Left lobe of liver (tissue), 2 donors: ENCODE measurements around the gene GRIP1. TPM values are rescaled to one million over a fixed set of nuclear protein-coding genes. Genes with fewer than 3 reads are reported as not detected.

ENCODE experiments used
- ATAC-seq: fragments of 200-7000 bp; cut with Tn5 transposase; one replicate; pipeline ENCODE4 v1.9.1; 2020; ENCODE audit warnings: mild to moderate bottlenecking, moderate library complexity
- DNase-seq: peaks from one replicate; pipeline ENCODE4 v3.0.0-alpha.2; 2020; ENCODE audit warnings: low spot score
- total RNA-seq: library from RNA; stranded (reverse); gene quantifications from one replicate; pipeline ENCODE4 v1.2.1, GENCODE V29; 2021
- donor health status: DM: no; HTN: no; CAD: no; lungs with moderate emphysema.
- donor health status: DM: no; HTN: yes; CAD: no.

GRIP1 gene
- total RNA-seq, 1 donor from 2014 or later: 0.13 TPM

DNA sequence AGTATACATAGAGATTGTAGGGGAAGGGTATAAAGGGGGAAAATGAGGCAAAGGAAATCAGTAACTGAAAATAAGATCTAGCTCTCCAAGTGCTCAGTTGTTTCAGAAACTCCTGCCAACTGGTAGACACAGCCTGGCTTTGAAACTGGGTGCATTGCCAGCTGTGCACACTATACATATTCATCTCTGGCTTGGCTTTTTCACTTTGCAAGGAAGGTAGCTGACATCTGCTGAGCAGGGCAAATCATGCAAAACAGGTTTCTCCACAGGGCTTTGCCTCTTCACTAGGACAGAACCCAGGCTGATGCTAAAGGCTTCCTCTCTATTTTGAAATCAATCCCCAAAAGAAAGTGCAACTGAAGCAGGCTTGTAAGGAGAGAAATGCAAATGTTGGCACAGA lies 275.1 kb downstream of the GRIP1 start:
- ATAC-seq (no peak), DNase-seq (no peak)

GRCh38 chr12:66399911-66400306 lies 279.0 kb downstream of the GRIP1 start:
- ATAC-seq (no peak), DNase-seq (no peak)

DNA sequence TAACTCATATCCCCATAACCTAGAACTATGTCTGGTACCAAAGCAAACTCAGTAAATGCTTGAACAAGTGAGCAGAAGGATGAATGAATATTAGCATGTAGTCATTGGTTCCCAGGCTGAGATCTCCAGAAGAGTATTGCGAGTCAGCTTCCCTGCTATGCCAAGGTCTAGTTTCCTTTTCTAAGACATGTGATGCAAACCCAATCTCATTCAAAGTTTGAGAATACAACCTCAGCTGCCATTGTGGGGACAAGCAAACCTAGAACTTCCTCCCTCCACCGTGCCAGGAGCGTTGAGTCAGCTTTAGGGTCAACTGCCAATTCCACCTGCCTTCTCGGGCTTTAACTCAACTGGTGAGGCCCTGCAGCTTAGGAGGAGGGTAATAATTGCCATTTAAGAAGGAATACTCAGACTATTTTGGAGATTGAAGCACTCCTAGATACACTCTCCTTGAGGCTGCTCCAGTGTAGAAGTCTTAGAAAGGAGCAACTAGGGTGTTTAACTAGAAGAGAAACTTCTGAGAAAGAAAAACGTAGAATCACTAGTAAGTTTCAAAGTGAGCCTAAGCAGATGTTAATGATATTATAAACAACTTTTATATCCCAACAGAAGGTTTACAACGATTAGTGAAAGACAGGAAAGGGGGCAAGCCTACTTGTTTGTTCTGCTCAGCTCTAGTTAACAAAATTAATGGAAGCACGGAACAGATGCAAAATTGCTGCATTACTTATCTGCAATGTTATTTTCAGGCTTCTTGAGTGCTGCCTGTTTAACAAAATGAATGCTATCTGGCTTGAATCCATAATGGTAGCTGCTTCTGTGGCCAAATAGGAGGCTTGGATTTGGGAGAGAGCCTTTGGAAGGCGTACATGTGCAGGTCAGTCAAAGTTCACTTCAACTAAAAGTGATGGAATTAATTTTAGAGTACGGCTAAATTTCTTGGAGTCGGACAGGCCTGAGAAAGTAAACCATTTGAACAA lies 279.7 kb downstream of the GRIP1 start:
- no peak for DNase-seq
- no peak for ATAC-seq

GRCh38 chr12:66397574-66398290 lies 281.1 kb downstream of the GRIP1 start:
- ATAC-seq: no peak
- no peak for DNase-seq

- ATAC-seq (no peak), DNase-seq (no peak)
These were observed 285.0 kb downstream of the GRIP1 start for GRCh38 chr12:66393890-66394289.

DNA sequence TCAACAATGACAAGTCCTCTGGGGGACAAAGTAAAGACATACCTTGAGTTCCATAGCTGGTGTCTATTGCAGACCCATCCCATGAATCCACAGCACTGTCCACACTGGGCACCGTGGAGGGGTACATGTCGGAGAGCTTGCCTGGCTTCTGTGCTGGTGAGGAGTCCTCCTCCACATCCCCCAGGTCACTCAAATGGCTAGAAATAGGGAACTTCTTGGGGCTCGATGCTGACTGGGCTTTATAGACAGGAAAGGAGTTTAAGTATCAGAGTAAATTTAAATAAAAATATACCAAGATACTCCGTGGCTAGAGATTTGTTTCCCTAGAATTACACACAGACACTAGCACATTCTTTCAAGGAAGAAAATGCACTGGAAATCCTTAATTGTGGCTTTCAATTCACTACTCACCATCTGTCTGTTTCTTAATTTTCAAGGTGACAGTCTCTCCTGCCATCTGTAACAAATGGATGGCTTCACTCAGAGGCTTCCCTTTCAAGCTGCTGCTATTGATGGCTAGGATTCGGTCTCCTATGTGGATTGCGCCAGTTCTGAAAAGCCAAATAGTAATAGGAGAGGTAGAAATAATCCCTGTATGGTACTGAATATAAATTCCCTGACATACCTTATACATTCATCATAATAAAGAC lies 286.5 kb downstream of the GRIP1 start:
- ATAC-seq: no peak
- no peak for DNase-seq

- ATAC-seq (no peak), DNase-seq (no peak)
These were observed 290.4 kb downstream of the GRIP1 start for GRCh38 chr12:66388517-66388916.

DNA sequence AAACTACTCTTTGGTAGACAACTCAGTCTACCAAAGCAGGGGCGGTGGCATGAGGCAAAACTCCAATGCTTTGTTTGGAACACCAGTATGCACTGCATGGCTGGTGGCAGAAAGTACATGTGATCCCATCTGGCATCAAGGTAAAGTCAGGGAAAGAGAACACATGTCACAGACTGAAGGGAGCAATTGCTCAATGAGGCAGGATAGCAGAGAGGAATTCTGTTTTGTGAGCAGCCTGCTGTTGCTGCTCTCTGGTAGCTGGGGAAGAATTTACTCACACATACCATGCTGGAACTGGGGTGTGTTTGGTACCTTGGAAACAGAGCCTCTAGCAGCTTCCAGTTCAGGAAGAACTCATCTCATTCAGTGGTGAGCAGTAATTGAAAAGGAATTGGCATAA lies 291.8 kb downstream of the GRIP1 start:
- DNase-seq: no peak
- ATAC-seq: no peak

- ATAC-seq (no peak), DNase-seq (no peak)
These were observed 297.9 kb downstream of the GRIP1 start for GRCh38 chr12:66380769-66381535.

- no peak for ATAC-seq
- no peak for DNase-seq
These were observed 299.3 kb downstream of the GRIP1 start for GRCh38 chr12:66379616-66380015.

DNA sequence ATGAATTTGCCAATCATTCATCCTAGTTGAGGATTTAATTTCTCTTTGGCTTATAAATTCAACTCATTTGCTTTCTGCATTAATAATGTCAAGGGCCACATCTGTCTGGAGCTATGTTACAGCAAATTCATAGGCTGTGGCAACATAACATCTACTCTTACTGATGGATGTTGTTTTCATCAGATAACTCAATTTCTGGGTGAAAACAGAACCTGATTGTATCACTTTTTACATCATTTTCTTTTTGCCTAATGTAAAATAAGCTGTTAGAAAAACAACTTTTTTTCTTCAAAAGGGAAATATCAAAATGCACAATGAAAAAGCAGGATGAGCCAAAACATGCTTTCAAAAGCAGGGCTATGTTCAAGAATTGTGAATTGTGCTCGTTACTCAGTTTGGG lies 303.3 kb downstream of the GRIP1 start:
- DNase-seq (no peak), ATAC-seq (no peak)

DNA sequence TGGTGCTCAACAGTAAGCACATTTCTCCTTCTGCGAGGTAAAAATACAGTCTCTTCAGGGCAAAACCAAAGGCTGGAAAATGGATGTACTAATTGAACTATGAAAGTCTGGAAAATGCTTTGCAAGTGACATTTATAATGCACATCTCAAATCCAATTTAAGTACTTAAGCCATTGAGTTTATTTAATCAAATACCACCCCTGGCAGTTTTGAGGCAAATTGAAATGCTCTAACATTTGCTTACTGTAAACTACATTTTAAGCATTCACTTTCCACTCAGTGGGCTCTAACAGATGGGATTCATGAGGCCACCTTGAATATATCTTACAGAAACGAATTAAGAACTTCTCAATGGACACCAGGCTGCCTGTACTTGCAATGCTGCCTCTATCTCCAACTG lies 306.9 kb downstream of the GRIP1 start:
- DNase-seq (no peak), ATAC-seq (no peak)

- ATAC-seq (no peak), DNase-seq (no peak)
These were observed 311.7 kb downstream of the GRIP1 start for GRCh38 chr12:66367015-66367667.

GRCh38 chr12:66365718-66366490 lies 313.0 kb downstream of the GRIP1 start:
- ATAC-seq: no peak
- no peak for DNase-seq

DNA sequence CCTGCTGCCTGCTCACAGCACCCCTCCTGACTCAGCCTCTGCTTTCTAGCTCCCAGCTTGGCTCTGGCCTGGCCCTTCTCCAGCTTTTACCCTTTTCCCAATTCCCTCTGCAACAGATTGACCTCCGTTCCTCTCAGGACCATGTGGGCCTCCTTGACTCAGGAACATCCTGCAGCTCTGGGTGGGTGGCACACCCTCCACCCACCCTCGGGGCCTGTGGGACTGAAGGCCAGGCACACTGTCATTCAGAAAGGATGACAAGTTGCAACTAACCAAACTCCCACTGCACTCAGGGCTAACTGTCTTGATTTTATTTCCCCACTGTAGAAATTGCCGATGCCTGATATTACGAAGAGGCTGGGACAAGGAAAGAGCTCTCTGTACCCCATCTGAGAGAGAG lies 317.2 kb downstream of the GRIP1 start:
- ATAC-seq (no peak), DNase-seq (no peak)

- no peak for ATAC-seq
- no peak for DNase-seq
These were observed 319.6 kb downstream of the GRIP1 start for GRCh38 chr12:66359300-66359699.

GRCh38 chr12:66354291-66354690 lies 324.6 kb downstream of the GRIP1 start:
- DNase-seq: no peak
- ATAC-seq: no peak

DNA sequence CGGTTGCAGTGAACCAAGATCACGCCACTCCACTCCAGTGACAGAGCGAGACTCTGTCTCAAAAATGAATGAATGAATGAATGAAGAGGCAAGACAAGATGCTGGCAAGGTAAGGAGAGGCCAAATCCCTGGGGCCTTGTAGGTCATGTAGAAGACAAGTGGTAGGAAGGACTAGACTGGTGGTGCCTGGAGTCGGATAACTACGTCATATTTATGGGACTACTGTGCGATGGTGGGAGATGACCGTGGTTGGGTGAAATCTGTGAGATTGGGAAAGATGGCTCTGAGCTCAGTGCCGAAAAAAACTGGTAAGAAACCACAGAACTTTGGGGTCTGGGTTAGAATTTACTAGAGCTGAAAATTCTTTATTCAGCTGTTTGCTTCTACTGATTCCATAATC lies 326.0 kb downstream of the GRIP1 start:
- DNase-seq (no peak), ATAC-seq (no peak)

DNA sequence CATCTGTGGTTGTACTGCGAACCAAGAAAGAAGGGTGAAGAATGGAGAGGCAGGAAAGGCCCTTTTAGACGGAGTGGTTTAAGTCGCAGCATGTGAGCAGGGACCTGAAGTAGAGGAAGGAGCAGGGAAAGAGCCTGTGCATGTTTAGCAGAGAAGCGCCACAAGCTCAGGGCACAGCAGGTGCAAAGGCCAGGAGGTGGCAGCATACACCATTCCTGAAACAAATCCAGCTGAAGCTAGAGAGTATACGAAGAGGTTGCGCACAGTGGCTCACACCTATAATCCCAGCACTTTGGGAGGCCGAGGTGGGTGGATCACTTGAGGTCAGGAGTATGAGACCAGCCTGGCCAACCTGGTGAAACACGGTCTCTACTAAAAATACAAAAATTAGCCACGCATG lies 326.7 kb downstream of the GRIP1 start:
- ATAC-seq: no peak

GRCh38 chr12:66351301-66351700 lies 327.6 kb downstream of the GRIP1 start:
- DNase-seq: no peak

More for the DNA sequence above, 326.7 kb downstream of the GRIP1 start:
- DNase-seq: no peak

More at GRCh38 chr12:66351301-66351700, 327.6 kb downstream of the GRIP1 start:
- no peak for ATAC-seq
